ENCODE data around the gene TXNRD1.

DNA sequence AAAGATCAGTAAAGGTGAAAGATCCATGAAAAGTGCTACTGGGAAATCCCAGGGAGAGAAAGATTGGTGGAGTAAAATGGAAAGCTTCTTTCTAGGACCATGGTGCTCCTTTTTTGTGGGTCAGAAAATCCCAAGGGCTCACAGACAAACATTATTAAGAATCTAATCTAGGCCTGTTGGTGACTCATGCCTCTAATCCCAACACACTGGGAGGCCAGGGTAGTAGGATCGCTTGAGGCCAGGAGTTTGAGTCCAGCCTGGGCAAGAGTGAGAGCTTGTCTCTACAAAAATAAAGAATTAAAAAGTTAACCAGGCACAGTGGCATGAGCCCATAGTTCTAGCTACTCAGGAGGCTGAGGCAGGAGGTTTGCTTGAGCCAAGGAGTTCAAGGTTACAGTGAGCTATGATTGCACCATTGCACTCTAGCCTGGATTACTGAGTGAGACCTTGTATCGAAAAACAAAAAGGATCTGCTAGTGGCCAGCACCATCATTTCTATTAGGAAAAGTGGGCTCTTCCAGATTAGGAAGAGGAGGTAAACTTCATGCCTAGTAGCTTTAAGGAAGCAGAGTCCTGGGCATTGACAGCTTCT lies 43.0 kb downstream of the TXNRD1 start:
- TF ChIP-seq, protein P1, sequence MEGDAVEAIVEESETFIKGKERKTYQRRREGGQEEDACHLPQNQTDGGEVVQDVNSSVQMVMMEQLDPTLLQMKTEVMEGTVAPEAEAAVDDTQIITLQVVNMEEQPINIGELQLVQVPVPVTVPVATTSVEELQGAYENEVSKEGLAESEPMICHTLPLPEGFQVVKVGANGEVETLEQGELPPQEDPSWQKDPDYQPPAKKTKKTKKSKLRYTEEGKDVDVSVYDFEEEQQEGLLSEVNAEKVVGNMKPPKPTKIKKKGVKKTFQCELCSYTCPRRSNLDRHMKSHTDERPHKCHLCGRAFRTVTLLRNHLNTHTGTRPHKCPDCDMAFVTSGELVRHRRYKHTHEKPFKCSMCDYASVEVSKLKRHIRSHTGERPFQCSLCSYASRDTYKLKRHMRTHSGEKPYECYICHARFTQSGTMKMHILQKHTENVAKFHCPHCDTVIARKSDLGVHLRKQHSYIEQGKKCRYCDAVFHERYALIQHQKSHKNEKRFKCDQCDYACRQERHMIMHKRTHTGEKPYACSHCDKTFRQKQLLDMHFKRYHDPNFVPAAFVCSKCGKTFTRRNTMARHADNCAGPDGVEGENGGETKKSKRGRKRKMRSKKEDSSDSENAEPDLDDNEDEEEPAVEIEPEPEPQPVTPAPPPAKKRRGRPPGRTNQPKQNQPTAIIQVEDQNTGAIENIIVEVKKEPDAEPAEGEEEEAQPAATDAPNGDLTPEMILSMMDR (IDR thresholded peaks at IDR 0.05): no peak
- TF ChIP-seq POLR2AphosphoS5 (IDR thresholded peaks at IDR 0.05) (no peak), POLR2A (IDR thresholded peaks at IDR 0.05; ENCODE audit: low read depth) (no peak), EP300 (IDR thresholded peaks at IDR 0.05) (no peak)

Data from esophagus muscularis mucosa (tissue), 4 donors.